C4-2B (cell line): ENCODE results near the gene HSPG2.

Source experiments
- CTCF ChIP-seq: fragments of 450-650 bp; conservative IDR thresholded peaks from 2 replicates; pipeline ENCODE4 v1.5.1; 2017; ENCODE audit warnings: mild to moderate bottlenecking
- ZFX ChIP-seq: fragments of 450-650 bp; IDR thresholded peaks from 2 replicates; pipeline ENCODE4 v1.6.1; 2017

DNA sequence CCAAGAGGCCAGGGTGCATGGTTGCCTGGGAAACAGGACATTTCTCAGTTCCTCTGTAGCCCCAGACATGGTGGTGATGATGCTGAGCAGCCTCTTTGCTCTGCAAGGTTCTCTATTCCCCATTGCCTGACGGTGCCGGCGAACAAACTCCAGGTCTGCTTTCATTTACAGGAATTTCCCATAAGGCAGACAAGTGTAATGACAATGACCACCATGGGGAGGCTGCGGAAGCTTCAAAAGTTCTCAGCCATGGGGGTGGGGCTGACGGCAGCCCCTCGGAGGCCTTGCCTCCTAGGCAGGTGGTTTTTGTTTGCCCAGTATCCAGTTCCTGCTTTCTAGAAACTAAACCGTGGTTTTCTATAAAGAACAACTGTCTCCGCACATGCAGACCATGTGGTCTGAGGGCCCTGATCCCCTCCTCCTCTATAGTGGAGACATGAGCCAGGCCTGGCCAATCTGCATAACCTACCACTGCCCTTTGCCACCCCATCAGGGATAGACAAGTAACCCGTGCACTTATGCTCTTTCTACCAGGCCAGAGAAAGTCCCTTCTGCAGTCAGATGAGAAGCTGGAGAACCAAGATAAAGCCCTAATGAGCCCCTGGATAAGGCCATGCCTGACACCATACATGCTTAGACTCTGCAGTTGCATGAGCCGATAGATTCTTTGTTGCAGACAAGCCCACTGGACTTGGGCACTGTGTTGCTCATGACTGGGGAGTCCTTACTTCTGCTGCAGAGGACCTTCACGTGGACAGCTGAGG is 71.0 kb downstream of the HSPG2 start:
- no peak for TF ChIP-seq CTCF
- TF ChIP-seq ZFX, result no peak
